Breast epithelium (tissue), 3 donors: ENCODE measurements around the gene MOCS2.

Source experiments
- CTCF ChIP-seq, 3 donors: fragments of 450-650 bp; IDR thresholded peaks; one replicate each; pipeline ENCODE4 v1.5.1; 2016 to 2017; ENCODE audit warnings: antibody characterized with exemption in 3 of 3, mild to moderate bottlenecking in 3 of 3, moderate library complexity in 3 of 3
- POLR2A ChIP-seq: fragments of 450-650 bp; IDR thresholded peaks from one replicate; pipeline ENCODE4 v1.6.1; 2016; ENCODE audit warnings: antibody characterized with exemption, mild to moderate bottlenecking, moderate library complexity

DNA sequence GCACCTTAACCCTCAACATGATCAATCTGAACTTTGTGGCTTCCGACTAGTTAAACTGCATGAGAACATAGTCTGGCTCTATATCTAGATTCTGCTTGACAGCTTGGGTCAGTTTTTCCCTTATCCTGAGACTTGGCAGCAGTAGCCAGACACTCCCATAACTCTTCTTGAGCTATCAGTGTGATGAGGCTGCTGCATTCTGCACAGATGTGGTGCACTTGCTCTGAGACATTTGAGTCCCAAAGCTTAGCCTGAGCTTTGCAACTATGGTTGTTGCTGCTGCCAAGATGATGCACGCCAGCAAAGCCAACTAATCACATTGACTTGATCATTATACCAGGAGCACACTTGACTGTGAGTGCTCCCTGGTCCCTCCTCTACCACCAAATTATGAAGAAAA is 36.2 kb downstream of the MOCS2 start:
- TF ChIP-seq POLR2A (no peak), CTCF (IDR thresholded peaks at IDR 0.05) (no peak)
